ENCODE results near the gene UBE2Q1.

UBE2Q1 gene

DNA sequence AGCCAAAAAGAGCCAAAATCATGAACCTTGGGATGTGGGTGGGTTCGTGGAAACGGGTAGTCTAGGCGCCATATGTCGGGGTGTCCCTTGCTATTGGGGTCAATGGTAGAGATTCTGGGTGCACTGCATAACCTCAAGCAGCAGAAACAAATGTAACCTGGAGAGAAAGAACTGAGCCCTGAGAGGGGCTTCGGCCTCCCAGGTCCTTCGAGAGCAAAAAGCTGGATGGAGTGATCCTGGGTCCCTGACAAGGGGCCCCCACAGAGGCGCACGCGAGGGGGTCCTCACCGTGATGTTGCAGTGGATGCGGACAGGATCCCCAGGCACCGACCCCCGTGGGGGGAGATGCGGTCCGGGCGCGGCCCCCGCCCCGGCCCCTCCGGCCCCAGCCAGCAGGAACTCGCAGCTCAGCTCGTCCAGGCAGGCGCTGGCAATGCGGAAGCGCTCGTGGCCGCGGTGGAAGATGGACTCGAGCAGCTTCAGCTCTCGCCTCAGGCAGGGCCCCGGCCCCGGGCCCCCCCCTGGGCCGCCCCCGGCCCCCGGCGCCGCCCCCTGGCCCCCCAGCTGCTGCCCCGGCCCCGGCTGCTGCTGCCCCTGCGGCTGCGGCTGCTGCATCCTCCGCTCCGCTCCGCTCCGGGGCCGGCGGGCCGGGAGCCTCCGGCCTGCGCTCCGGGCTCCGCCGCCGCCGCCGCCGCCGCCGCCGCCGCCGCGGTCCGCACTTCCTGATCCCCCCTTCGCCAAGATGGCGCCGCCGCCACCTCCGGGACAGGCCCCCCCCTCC is at the start of gene UBE2Q1:
UBE2Q1 (minus strand) TSS at position 724 of the 781 bp plus-strand sequence; CDS start at position 615, 109 bp downstream.
- peak in 8 of 14 donors; percentile 30 to 74 (median 41) for DNase-seq

DNA sequence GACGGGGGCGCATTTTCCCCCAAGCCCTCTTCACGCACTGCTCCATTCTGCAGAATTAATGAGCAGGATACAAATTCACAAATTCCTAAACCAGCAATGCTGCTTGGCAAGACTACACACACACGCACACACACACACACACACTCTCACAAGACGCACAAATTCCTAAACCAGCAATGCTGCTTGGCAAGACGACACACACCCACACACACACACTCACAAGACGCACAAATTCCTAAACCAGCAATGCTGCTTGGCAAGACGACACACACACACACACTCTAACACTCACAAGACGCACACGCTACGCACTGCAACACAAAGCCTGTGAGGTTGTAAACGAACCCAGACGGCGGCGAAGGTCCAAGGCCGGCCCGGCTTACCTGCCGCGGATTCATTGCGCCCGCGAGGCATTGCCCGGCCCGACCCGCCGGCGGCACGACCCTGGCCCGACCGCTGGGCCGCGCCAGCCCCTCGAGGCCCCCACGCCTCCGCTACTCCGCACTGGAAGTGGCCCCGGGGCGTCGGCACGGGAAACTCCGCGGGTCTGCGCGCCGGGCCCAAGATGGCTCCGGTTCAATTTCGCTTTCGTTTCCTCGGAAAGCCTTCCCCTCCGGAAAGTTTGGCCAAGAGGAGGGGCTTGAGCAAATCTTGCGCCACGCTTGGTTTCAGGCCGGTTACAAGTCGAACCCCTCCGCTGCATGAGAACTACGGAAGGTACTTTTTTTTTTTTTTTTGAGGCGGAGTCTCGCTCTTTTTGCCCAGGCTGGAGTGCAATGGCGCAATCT is 49.3 kb upstream of the UBE2Q1 start, which contains the start of gene ADAR:
ADAR (minus strand) TSS at position 578 of the 788 bp plus-strand sequence; CDS start at position 398, 180 bp downstream.
- DNase-seq, result peak in 12 of 14 donors; percentile 47 to 77 (median 64)

DNA sequence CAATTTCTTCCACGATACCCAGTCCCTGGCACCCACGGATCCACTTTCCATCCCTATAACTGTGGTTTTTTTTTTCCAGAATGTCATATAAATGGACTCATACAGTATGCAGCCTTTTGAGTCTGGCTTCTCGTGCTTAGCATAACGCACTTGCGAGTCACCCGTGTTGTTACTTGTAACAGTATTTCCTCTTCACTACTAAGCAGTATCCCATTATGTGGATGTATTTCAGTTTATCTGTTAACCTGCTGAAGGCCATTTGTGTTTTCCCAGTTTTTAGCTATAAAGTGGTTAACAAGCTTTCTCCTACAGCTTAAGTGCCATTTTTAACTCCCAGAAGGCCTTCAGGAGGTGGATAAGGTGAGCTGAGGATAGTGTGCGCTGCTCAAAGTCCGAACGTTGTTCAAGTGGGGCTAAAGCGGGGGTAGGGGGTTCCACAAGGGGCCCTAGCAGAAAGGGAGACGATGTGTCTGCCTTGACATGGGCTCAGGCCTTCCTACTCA is 48.7 kb upstream of the UBE2Q1 start:
- peak in 1 of 14 donors; percentile 44 for DNase-seq

DNA sequence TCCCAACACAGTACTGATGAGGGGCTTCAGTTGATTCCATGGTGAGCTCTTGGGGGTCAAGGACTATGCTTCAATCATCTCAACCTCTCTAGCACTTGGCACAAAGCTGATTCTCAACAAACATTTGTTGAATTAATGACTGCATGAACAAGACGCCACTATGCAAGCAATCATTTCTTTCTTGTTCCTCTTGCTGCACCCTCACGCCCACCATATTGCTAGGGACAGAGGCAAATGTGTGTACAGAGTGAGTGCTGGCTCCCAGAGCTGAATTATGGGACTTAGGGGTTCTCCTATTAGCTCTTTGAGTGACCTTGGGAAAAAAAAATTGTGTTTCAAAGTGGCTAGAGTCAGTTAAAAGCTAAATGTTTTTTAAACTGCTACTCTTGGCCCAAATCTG is 47.1 kb upstream of the UBE2Q1 start:
- no peak for DNase-seq

GRCh38 chr1:154603317-154603716 is 44.9 kb upstream of the UBE2Q1 start:
- no peak for DNase-seq

DNA sequence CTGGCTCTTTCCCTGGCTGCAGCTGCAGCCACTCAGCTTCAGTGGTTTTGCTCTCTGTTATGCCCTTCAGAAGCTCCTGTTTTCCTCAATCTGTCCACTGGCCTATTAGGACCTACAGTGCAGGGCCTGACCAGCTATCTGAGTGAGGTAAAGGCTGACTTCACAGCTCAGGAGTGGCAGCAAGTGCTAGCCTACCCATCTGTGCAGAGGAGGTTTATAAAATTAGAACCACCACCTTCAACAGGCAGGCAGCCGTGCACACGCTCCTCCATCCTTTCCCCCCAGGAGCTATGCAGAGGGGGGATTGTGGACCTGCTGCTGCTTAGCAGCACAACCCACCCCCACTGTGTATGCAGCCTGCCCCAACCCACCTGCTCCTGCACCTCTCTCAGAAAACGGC is 41.2 kb upstream of the UBE2Q1 start:
- peak in 1 of 14 donors; percentile 11 for DNase-seq

DNA sequence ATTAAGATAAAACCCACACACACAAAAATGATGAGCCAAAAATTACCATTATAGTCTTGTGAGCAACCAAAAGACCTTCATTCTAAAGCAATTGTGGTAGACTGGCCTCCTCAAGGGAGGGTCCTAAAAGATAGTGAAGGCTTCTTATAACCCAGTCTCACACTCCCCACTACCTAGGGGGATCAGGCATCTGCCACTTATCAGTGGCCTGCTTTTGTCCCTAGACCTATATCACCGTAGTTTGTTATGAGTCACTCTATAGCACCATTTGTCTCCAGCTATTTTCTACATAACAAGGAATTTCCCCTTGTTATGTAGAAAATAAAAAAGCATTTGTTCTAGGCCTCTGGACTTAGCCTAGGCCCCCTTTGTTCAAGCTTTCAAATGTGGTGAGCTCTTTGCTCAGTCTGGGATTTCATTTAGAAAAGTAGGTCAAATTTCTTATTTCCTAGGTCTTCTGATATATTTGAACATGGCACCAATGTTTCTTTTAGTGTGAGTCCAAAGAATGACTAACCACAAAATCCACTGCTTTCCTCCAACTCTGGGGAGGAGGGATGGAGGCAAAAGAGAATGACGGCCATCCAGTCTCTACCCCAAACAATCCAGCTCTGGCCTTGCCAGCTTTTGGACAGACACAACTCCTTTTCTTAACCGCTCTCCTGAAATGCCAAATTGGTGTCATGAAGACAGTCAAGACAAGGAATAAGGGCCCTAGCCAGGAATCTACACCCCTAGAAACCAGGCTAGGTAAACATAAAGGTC is 40.6 kb upstream of the UBE2Q1 start:
- DNase-seq, result peak in 7 of 14 donors; percentile 4 to 55 (median 20)

DNA sequence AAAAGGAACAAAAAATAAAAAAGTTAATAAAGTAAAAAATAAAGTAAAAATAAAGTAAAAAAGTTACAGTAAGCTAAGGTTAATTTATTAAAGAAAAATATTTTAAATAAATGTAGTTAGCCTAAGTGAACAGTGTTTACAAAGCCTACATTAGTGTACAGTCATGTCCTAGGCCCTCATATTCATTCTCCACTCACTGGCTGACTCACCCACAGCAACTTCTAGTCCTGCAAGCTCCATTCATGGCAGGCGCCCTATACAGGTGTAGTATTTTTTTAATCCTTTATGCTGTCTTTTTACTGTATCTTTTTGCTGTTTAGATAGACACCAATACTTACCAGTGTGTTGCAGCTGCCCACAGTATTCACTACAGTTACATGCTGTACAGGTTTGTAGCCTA is 37.2 kb upstream of the UBE2Q1 start:
- no peak for DNase-seq

DNA sequence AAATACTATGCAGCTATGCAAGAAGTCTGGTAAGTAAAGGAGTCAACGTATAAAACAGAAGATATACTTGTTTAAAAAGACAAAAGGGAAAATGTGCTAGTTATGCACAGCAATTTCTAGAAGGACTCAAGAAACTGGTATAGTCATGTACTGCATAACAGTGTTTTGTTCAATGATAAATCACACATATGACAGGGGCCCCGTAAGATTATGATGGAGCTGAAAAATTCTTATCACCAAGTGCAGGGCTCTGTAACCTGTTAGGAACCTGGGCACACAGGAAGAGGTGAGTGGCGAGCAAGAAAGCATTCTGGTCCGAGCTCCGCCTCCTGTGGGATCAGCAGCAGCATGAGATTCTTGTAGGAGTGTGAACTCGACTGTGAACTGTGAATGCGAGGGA is 36.3 kb upstream of the UBE2Q1 start:
- DNase-seq, result no peak

DNA sequence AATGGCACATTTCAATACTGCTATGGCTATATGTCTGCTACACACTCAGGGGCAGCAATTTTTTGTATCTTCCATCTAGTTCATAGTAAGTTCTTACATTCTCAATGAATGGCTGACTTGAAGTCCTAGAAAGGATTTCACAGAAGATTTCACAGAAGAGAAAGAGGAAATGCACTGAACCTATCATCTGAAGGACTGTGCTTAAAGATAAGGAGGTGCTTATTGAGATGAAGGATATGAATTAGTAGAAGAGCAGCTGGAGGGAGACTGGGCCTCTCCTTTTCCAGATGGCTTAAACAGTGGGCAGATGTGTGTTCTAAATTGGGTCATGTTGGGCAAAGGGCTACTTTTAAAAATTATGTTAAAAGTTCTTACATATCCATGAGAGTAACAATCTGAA is 34.9 kb upstream of the UBE2Q1 start:
- no peak for DNase-seq

GRCh38 chr1:154591206-154591605 is 32.7 kb upstream of the UBE2Q1 start:
- no peak for DNase-seq

- DNase-seq, result no peak
Measured at GRCh38 chr1:154590756-154591155, 32.3 kb upstream of the UBE2Q1 start.

- no peak for DNase-seq
Measured at GRCh38 chr1:154589780-154590179, 31.3 kb upstream of the UBE2Q1 start.

DNA sequence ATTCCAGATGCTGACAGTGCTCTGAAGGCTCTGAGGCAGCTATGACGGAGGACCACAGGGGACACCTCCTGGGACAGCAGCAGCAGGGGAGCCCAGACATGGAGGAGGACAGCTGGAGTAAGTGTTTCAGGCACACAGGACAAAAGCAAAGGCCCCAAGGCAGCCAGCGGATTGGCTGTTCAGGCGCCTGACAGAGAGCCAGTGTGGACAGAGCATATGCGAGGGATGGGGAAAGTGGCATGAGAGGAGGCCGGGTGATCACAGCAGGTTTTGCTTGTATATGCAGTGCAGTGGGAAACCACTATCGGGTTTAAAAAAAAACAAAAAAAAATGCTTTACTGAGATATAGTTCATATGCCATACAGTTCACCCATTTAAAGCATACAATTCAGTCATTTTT is 28.2 kb upstream of the UBE2Q1 start:
- no peak for DNase-seq

DNA sequence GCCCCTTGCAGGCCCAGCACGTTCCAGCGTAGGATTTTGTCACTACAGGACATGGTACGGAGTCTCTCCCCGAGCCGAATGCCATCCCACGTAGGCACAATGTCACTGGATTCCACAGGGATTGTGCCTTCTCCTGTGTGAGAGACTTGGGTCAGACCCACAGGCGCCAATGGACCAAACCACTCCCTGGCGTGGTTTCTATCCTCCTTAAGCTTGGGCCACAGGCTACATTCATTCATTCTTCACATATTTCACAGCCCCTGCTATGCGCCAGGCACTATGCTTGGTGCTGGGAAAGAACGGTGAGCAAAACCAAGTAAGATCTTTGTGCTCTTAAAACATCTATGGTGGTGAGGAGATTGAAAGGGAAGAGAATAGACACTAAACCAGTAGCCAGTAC is 27.8 kb upstream of the UBE2Q1 start:
- no peak for DNase-seq

GRCh38 chr1:154584267-154584994 is 26.0 kb upstream of the UBE2Q1 start:
- DNase-seq, result no peak

DNA sequence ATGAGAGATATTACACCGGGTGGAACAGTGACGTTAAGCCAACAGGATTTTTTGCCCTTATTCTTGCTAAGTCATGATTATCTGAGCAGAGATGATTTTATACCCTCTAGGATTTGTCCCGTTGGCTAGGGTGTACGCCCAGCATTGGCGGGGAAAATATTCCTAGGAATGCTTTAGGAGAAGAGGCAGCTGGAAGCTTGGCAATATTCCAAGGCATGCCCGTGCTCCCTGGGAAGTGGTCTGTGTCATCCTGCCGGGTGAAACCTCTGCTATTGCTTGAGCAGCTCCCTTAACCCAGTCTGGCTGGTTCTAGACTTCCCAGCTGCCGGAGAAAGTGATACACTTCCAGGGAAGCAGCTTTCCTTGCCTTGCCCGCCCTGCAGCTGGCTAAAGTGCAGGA is 25.3 kb upstream of the UBE2Q1 start:
- no peak for DNase-seq

GRCh38 chr1:154582885-154583284 is 24.4 kb upstream of the UBE2Q1 start:
- no peak for DNase-seq

DNA sequence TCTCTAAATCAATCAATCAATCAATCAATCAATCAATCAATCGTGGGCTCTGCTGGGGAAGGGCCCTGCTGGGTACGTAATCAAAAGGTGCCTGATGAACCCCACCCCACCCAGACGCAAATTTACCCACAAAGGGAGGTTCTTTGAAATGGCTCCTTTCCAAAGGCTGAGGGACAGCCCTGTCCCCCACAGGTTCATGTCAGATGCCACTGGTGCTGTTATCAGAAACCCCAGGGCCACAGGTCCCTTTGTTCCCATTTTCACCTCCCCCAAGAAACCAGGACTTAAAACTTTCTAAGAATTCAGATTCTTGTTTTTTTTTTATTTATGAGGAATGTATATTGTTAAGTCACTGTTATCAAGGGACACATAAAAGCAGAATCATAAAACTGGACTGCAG is 23.3 kb upstream of the UBE2Q1 start:
- DNase-seq, result no peak

GRCh38 chr1:154579374-154579773 is 20.9 kb upstream of the UBE2Q1 start:
- DNase-seq, result no peak

- DNase-seq, result no peak
Measured at GRCh38 chr1:154578058-154578418, 19.6 kb upstream of the UBE2Q1 start.

Measured in C1 segment of cervical spinal cord (tissue), 14 donors.